ENCODE measurements around the gene CYFIP1. TPM values are rescaled to one million over a fixed set of nuclear protein-coding genes. Genes with fewer than 3 reads are reported as not detected.
"Not testable (repeated sequence)": the region's sequence is repeated elsewhere in the genome, so short reads cannot be mapped to it uniquely, and the experiment has no call there.

CYFIP1 gene
- total and polyA plus RNA-seq, 10 of the 15 experiments (the other 5 are each of a cell fraction or from before 2014, with no cell fraction given): 3.5 to 46.2 (median 28.3) TPM

DNA sequence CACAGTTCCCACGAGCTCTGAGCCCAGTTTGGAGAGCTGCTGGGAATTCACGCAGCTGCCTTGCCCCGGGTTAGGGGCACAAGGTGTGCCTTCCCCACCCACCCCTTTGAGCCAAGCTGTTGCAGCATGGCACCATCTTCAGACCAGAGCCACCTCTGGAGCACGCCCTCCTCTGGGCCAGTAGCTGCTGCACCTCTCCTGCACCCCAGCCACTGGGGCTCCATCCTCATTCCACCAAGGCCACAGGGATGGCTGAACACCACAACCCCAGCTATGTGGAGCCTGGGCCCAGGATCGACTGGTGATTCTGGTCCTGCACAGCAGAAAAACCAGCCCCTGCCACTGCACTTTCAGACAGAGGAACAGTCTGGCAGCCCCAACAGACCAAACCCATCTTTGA is 33.5 kb upstream of the CYFIP1 start:
- intact Hi-C loops (cut with micrococcal nuclease; ENCODE audit: unreplicated experiment) (no loop called here), in situ Hi-C loops (cut with MboI) (no loop called here)
- WGBS (ENCODE audit: insufficient coverage, insufficient replicate concordance, low lambda C conversion rate, missing lambda C conversion rate): 99% methylated on average over 5 of the region's 5 CpGs
- H2AFZ ChIP-seq (ENCODE audit: control insufficient read depth, low read depth, low read length): no peak overlapping the region
- no peak for TF ChIP-seq RAD21 (IDR thresholded peaks at IDR 0.05; ENCODE audit: insufficient read depth, low read depth, low read length)
- TF ChIP-seq FOS (IDR thresholded peaks at IDR 0.05; ENCODE audit: borderline replicate concordance, extremely low read depth, insufficient read length): no peak
- TF ChIP-seq CHD1 (IDR thresholded peaks at IDR 0.05; ENCODE audit: low read depth, low read length): no peak
- no peak for TF ChIP-seq NFYA (IDR thresholded peaks at IDR 0.05; ENCODE audit: borderline replicate concordance, low read depth, low read length)
- TF ChIP-seq NR2C1 (IDR thresholded peaks at IDR 0.05): no peak
- TF ChIP-seq, protein P1, sequence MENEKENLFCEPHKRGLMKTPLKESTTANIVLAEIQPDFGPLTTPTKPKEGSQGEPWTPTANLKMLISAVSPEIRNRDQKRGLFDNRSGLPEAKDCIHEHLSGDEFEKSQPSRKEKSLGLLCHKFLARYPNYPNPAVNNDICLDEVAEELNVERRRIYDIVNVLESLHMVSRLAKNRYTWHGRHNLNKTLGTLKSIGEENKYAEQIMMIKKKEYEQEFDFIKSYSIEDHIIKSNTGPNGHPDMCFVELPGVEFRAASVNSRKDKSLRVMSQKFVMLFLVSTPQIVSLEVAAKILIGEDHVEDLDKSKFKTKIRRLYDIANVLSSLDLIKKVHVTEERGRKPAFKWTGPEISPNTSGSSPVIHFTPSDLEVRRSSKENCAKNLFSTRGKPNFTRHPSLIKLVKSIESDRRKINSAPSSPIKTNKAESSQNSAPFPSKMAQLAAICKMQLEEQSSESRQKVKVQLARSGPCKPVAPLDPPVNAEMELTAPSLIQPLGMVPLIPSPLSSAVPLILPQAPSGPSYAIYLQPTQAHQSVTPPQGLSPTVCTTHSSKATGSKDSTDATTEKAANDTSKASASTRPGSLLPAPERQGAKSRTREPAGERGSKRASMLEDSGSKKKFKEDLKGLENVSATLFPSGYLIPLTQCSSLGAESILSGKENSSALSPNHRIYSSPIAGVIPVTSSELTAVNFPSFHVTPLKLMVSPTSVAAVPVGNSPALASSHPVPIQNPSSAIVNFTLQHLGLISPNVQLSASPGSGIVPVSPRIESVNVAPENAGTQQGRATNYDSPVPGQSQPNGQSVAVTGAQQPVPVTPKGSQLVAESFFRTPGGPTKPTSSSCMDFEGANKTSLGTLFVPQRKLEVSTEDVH (IDR thresholded peaks at IDR 0.05; ENCODE audit: low read depth, partially characterized antibody): no peak
- no peak for TF ChIP-seq YBX1 (IDR thresholded peaks at IDR 0.05)
- SMC1A ChIA-PET (ENCODE audit: uncharacterized antibody, unreplicated experiment): no interaction called here
- H4K20me1 ChIP-seq (ENCODE audit: control insufficient read depth, insufficient read depth): no peaks in the 10 kb centered on the region
- no peaks in the 10 kb centered on the region for H3K4me1 ChIP-seq (ENCODE audit: control insufficient read depth, insufficient read depth, low read length)
- no peaks in the 10 kb centered on the region for H3K27me3 ChIP-seq (replicated peaks in 1 of 2; ENCODE audit: control insufficient read depth in 2 of 2, insufficient read depth in 2 of 2, low read length in 1 of 2)
- no peak for FAIRE-seq
- H3K27ac ChIP-seq (ENCODE audit: control insufficient read depth, insufficient read depth): no peak overlapping the region
- RAD21 ChIA-PET (ENCODE audit: unreplicated experiment): interaction anchor here (0.5 kb wide), 1 partner anchor 14 kb away, joined by 3 read pairs; no protein-coding TSS in a partner anchor
- DNase-seq (ENCODE audit: low read depth, low spot score): no peak
- peaks cover 9 to 26% of the 10 kb centered on the region in 2 experiments for H3K36me3 ChIP-seq (ENCODE audit: control insufficient read depth in 2 of 2, insufficient read depth in 2 of 2, low read length in 1 of 2)
- POLR2A ChIA-PET: no interaction called here
- no peaks in the 10 kb centered on the region for H3K79me2 ChIP-seq (ENCODE audit: control insufficient read depth, insufficient read depth, low read length)
- no peak overlapping the region for H3K4me2 ChIP-seq (ENCODE audit: control insufficient read depth, insufficient read depth)
- no peak overlapping the region for H3K9ac ChIP-seq (ENCODE audit: control insufficient read depth, insufficient read depth, low read length)
- no peak for ATAC-seq
- CTCF ChIA-PET: no interaction called here
- no TSS peak for BruUV-seq (replicated peaks)
- H3K9me3 ChIP-seq (replicated peaks; ENCODE audit: control insufficient read depth, insufficient read depth, low read length): no peaks in the 10 kb centered on the region
- H3K4me3 ChIP-seq: no peak overlapping the region

DNA sequence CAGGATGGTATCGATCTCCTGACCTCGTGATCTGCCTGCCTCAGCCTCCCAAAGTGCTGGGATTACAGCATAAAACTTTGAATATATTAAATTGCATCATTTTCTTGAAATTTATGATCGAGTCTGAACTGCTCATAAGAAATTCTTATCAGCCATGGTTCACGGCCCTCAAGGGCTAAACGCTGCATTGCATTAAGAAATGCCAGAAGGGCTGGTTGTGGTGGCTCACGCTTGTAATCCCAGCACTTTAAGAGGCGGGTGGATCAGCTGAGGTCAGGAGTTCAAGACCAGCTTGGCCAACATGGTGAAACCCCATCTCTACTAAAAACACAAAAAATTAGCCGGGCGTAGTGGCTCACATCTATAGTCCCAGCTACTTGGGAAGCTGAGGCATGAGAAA is 32.4 kb upstream of the CYFIP1 start:
- POLR2A ChIA-PET; H3K4me3 ChIP-seq; H2AFZ ChIP-seq (ENCODE audit: control insufficient read depth, low read depth, low read length); H3K4me2 ChIP-seq (ENCODE audit: control insufficient read depth, insufficient read depth); H3K27ac ChIP-seq (ENCODE audit: control insufficient read depth, insufficient read depth); intact Hi-C loops (cut with micrococcal nuclease; ENCODE audit: unreplicated experiment); in situ Hi-C loops (cut with MboI); FAIRE-seq; H4K20me1 ChIP-seq (ENCODE audit: control insufficient read depth, insufficient read depth); H3K79me2 ChIP-seq (ENCODE audit: control insufficient read depth, insufficient read depth, low read length); CTCF ChIA-PET; H3K27me3 ChIP-seq (replicated peaks in 1 of 2; ENCODE audit: control insufficient read depth in 2 of 2, insufficient read depth in 2 of 2, low read length in 1 of 2); H3K4me1 ChIP-seq (ENCODE audit: control insufficient read depth, insufficient read depth, low read length); H3K9me3 ChIP-seq (replicated peaks; ENCODE audit: control insufficient read depth, insufficient read depth, low read length); H3K9ac ChIP-seq (ENCODE audit: control insufficient read depth, insufficient read depth, low read length); SMC1A ChIA-PET (ENCODE audit: uncharacterized antibody, unreplicated experiment); DNase-seq (ENCODE audit: low read depth, low spot score); ATAC-seq; BruUV-seq (replicated peaks): not testable (repeated sequence)
- RAD21 ChIA-PET (ENCODE audit: unreplicated experiment): interaction anchor here (0.7 kb wide), 1 partner anchor 17 kb away, joined by 4 read pairs; no protein-coding TSS in a partner anchor
- H3K36me3 ChIP-seq (ENCODE audit: control insufficient read depth in 2 of 2, insufficient read depth in 2 of 2, low read length in 1 of 2): peaks cover 10 to 29% of the 10 kb centered on the region in 2 experiments
- WGBS (ENCODE audit: insufficient coverage, insufficient replicate concordance, low lambda C conversion rate, missing lambda C conversion rate): 98% methylated on average over 9 of the region's 9 CpGs

Measured in GM12878 (cell line).